ENCODE results near the gene HNRNPA2B1. TPM values are rescaled to one million over a fixed set of nuclear protein-coding genes. Genes with fewer than 3 reads are reported as not detected.
A peak's percentile ranks its signal among the peaks of the same experiment; 100 is the strongest.

HNRNPA2B1 gene
- total RNA-seq, 2 experiments from 2014 or later: 696 to 705 TPM

GRCh38 chr7:26203016-26203415, 2.5 kb upstream of the HNRNPA2B1 start:
- Mint-ChIP-seq H3K27ac (peak overlapping the region; percentile 87), H3K4me1 (peaks cover 38% of the 10 kb centered on the region), H3K4me3 (peak overlapping the region; percentile 80), H3K9me3 (no peaks in the 10 kb centered on the region), H3K36me3 (ENCODE audit: low read depth) (peaks cover 74% of the 10 kb centered on the region), H3K27me3 (no peaks in the 10 kb centered on the region)
- no peak for DNase-seq
- CTCF ChIA-PET: interaction anchor here (1.0 to 1.9 kb wide), 3 partner anchors 51 to 153 kb away, joined by 3 to 9 read pairs (median 3); partner anchors contain the start of gene NFE2L3
- POLR2A ChIA-PET: interaction anchor here (0.6 to 13.1 kb wide), 10 partner anchors 9 to 162 kb away, joined by 3 to 406 read pairs (median 26); partner anchors contain the start of genes NFE2L3 and SNX10

- CTCF ChIA-PET: interaction anchor here (1.0 to 1.9 kb wide), 8 partner anchors 10 to 305 kb away, joined by 3 to 9 read pairs (median 3); partner anchors contain the start of gene NFE2L3
- Mint-ChIP-seq H3K36me3 (ENCODE audit: low read depth) (peaks cover 75% of the 10 kb centered on the region), H3K4me1 (peaks cover 39% of the 10 kb centered on the region), H3K27me3 (no peaks in the 10 kb centered on the region), H3K9me3 (no peaks in the 10 kb centered on the region), H3K27ac (peak overlapping the region; percentile 87), H3K4me3 (peak overlapping the region; percentile 94)
- DNase-seq: peak; percentile 56
- POLR2A ChIA-PET: interaction anchor here (0.6 to 13.1 kb wide), 25 partner anchors 10 to 340 kb away, joined by 3 to 406 read pairs (median 5); partner anchors contain the start of genes NFE2L3 and SNX10
Measured at GRCh38 chr7:26202019-26202990, 1.8 kb upstream of the HNRNPA2B1 start.

GRCh38 chr7:26201247-26202018, 887 bp upstream of the HNRNPA2B1 start, which contains the start of gene CBX3:
Gene CBX3, plus strand, starts transcription at chr7:26201745. Its CDS starts 1,254 bp downstream, at chr7:26202999.
- Mint-ChIP-seq H3K9me3 (no peaks in the 10 kb centered on the region), H3K4me1 (peaks cover 41% of the 10 kb centered on the region), H3K36me3 (ENCODE audit: low read depth) (peaks cover 76% of the 10 kb centered on the region), H3K27me3 (no peaks in the 10 kb centered on the region), H3K27ac (peak within 1 kb of the TSS; percentile 98), H3K4me3 (peak within 1 kb of the TSS; percentile 94)
- DNase-seq: peak; percentile 93
- ChIA-PET POLR2A (interaction anchor here (0.7 to 13.1 kb wide), 24 partner anchors 9 to 339 kb away, joined by 3 to 406 read pairs (median 5); partner anchors contain the start of genes NFE2L3 and SNX10), CTCF (interaction anchor here (1.0 to 1.9 kb wide), 8 partner anchors 9 to 306 kb away, joined by 3 to 9 read pairs (median 4); partner anchors contain the start of gene NFE2L3)

- H3K4me1 Mint-ChIP-seq: peaks cover 41% of the 10 kb centered on the region
- peak overlapping the region; percentile 94 for H3K4me3 Mint-ChIP-seq
- H3K27me3 Mint-ChIP-seq: no peaks in the 10 kb centered on the region
- H3K36me3 Mint-ChIP-seq (ENCODE audit: low read depth): peaks cover 77% of the 10 kb centered on the region
- H3K9me3 Mint-ChIP-seq: no peaks in the 10 kb centered on the region
- DNase-seq: peak; percentile 78
- H3K27ac Mint-ChIP-seq: peak overlapping the region; percentile 98
- ChIA-PET POLR2A (interaction anchor here (0.5 to 13.1 kb wide), 24 partner anchors 7 to 342 kb away, joined by 3 to 406 read pairs (median 4); partner anchors contain the start of genes NFE2L3 and SNX10), CTCF (interaction anchor here (1.0 to 4.9 kb wide), 5 partner anchors 91 to 305 kb away, joined by 3 to 29 read pairs (median 4); partner anchors contain the start of gene SNX10)
Measured at GRCh38 chr7:26200038-26200443, 505 bp downstream of the HNRNPA2B1 start.

- CTCF ChIA-PET: interaction anchor here (0.7 to 4.9 kb wide), 11 partner anchors 11 to 304 kb away, joined by 3 to 29 read pairs (median 5); partner anchors contain the start of gene SNX10
- peak overlapping the region; percentile 98 for H3K27ac Mint-ChIP-seq
- H3K4me1 Mint-ChIP-seq: peaks cover 39% of the 10 kb centered on the region
- peak; percentile 75 for DNase-seq
- H3K9me3 Mint-ChIP-seq: no peaks in the 10 kb centered on the region
- H3K27me3 Mint-ChIP-seq: no peaks in the 10 kb centered on the region
- H3K36me3 Mint-ChIP-seq (ENCODE audit: low read depth): peaks cover 77% of the 10 kb centered on the region
- H3K4me3 Mint-ChIP-seq: peak overlapping the region; percentile 94
- POLR2A ChIA-PET: interaction anchor here (0.8 to 13.1 kb wide), 27 partner anchors 7 to 341 kb away, joined by 3 to 406 read pairs (median 4); partner anchors contain the start of genes NFE2L3 and SNX10
Measured at GRCh38 chr7:26199301-26200037, 1.1 kb downstream of the HNRNPA2B1 start.

GRCh38 chr7:26198781-26199169, 1.8 kb downstream of the HNRNPA2B1 start:
- peak overlapping the region; percentile 98 for H3K27ac Mint-ChIP-seq
- H3K4me1 Mint-ChIP-seq: peaks cover 41% of the 10 kb centered on the region
- no peak for DNase-seq
- POLR2A ChIA-PET: interaction anchor here (0.7 to 13.1 kb wide), 15 partner anchors 6 to 337 kb away, joined by 3 to 406 read pairs (median 5); partner anchors contain the start of genes NFE2L3 and SNX10
- peaks cover 78% of the 10 kb centered on the region for H3K36me3 Mint-ChIP-seq (ENCODE audit: low read depth)
- no peaks in the 10 kb centered on the region for H3K9me3 Mint-ChIP-seq
- peak overlapping the region; percentile 94 for H3K4me3 Mint-ChIP-seq
- H3K27me3 Mint-ChIP-seq: no peaks in the 10 kb centered on the region
- CTCF ChIA-PET: interaction anchor here (0.7 to 4.9 kb wide), 12 partner anchors 10 to 306 kb away, joined by 3 to 29 read pairs (median 6); partner anchors contain the start of genes NFE2L3 and SNX10

GRCh38 chr7:26198133-26198780, 2.3 kb downstream of the HNRNPA2B1 start:
- POLR2A ChIA-PET: interaction anchor here (0.6 to 13.1 kb wide), 15 partner anchors 11 to 336 kb away, joined by 3 to 406 read pairs (median 5); partner anchors contain the start of genes NFE2L3 and SNX10
- DNase-seq: no peak
- H3K36me3 Mint-ChIP-seq (ENCODE audit: low read depth): peaks cover 79% of the 10 kb centered on the region
- H3K4me1 Mint-ChIP-seq: peaks cover 42% of the 10 kb centered on the region
- CTCF ChIA-PET: interaction anchor here (0.7 to 4.9 kb wide), 14 partner anchors 10 to 305 kb away, joined by 3 to 29 read pairs (median 6); partner anchors contain the start of gene NFE2L3
- H3K27me3 Mint-ChIP-seq: no peaks in the 10 kb centered on the region
- peak overlapping the region; percentile 94 for H3K4me3 Mint-ChIP-seq
- H3K27ac Mint-ChIP-seq: peak overlapping the region; percentile 98
- no peaks in the 10 kb centered on the region for H3K9me3 Mint-ChIP-seq

- peaks cover 49% of the 10 kb centered on the region for H3K4me1 Mint-ChIP-seq
- CTCF ChIA-PET: interaction anchor here (0.9 to 4.9 kb wide), 13 partner anchors 9 to 304 kb away, joined by 3 to 29 read pairs (median 7); partner anchors contain the start of genes NFE2L3 and SNX10
- POLR2A ChIA-PET: interaction anchor here (0.6 to 13.1 kb wide), 14 partner anchors 9 to 303 kb away, joined by 3 to 406 read pairs (median 28); partner anchors contain the start of genes NFE2L3 and SNX10
- H3K4me3 Mint-ChIP-seq: peak overlapping the region; percentile 94
- H3K9me3 Mint-ChIP-seq: no peaks in the 10 kb centered on the region
- peak overlapping the region; percentile 98 for H3K27ac Mint-ChIP-seq
- DNase-seq: no peak
- no peaks in the 10 kb centered on the region for H3K27me3 Mint-ChIP-seq
- H3K36me3 Mint-ChIP-seq (ENCODE audit: low read depth): peaks cover 81% of the 10 kb centered on the region
Measured at GRCh38 chr7:26197153-26198115, 3.1 kb downstream of the HNRNPA2B1 start.

- ChIA-PET CTCF (interaction anchor here (1.2 to 4.9 kb wide), 2 partner anchors 9 to 105 kb away, joined by 3 to 29 read pairs; no protein-coding TSS in a partner anchor), POLR2A (interaction anchor here (1.8 to 13.1 kb wide), 8 partner anchors 9 to 302 kb away, joined by 6 to 406 read pairs (median 84); partner anchors contain the start of gene NFE2L3)
- Mint-ChIP-seq H3K4me1 (peaks cover 60% of the 10 kb centered on the region), H3K27me3 (no peaks in the 10 kb centered on the region), H3K36me3 (ENCODE audit: low read depth) (peaks cover 94% of the 10 kb centered on the region), H3K9me3 (no peaks in the 10 kb centered on the region), H3K4me3 (peak overlapping the region; percentile 94), H3K27ac (peak overlapping the region; percentile 66)
- no peak for DNase-seq
Measured at GRCh38 chr7:26195867-26196657, 4.5 kb downstream of the HNRNPA2B1 start.

Data from activated CD4-positive, alpha-beta memory T cell treated with anti-CD3 and anti-CD28 coated beads, Interleukin-2, amount 10 ng/mL, durations not matched to agents 7 days and 5 days (primary cell).